Measurements from ENCODE around the gene TIGD2. TPM values are rescaled to one million over a fixed set of nuclear protein-coding genes. Genes with fewer than 3 reads are reported as not detected.

TIGD2 gene
- total and polyA plus RNA-seq, 9 of the 15 experiments (the other 6 are each of a cell fraction or from before 2014, with no cell fraction given) = 3.6 to 15.0 (median 9.8) TPM

- no peaks in the 10 kb centered on the region for H3K79me2 ChIP-seq (ENCODE audit: control insufficient read depth, insufficient read depth, low read length)
- in situ Hi-C loops (cut with MboI) = no loop called here
- BruUV-seq (replicated peaks) = no TSS peak
- H3K27ac ChIP-seq (ENCODE audit: extremely low read depth, low read depth, low read length) = no peak overlapping the region
- POLR2A ChIA-PET = no interaction called here
- H3K4me2 ChIP-seq (ENCODE audit: insufficient read depth, low read length) = no peak overlapping the region
- H2AFZ ChIP-seq (ENCODE audit: low read depth, low read length) = no peak overlapping the region
- ATAC-seq (no peak), DNase-seq (ENCODE audit: extremely low read depth in 1 of 4, low spot score in 3 of 4) (no peak), FAIRE-seq (peak; percentile 11)
- H3K4me3 ChIP-seq = no peak overlapping the region
- CTCF ChIA-PET (ENCODE audit: low intra/inter-chr PET ratio) = no interaction called here
- 0 out of 3 replicates have a peak, but pooled peaks cover 3% of the 10 kb centered on the region for H3K36me3 ChIP-seq (ENCODE audit: control insufficient read depth, insufficient read depth, low read length)
- no peak overlapping the region for H3K9ac ChIP-seq (ENCODE audit: insufficient read depth in 1 of 2, low read depth in 2 of 2, low read length in 2 of 2)
- no peaks in the 10 kb centered on the region for H3K9me1 ChIP-seq (ENCODE audit: control insufficient read depth, insufficient read depth, low read length)
- no peaks in the 10 kb centered on the region for H3K27me3 ChIP-seq (ENCODE audit: control insufficient read depth in 2 of 2, insufficient read depth in 2 of 2, low read length in 2 of 2)
- no peaks in the 10 kb centered on the region for H3K9me3 ChIP-seq (replicated peaks; ENCODE audit: control insufficient read depth, insufficient read depth, low read depth, low read length)
- H4K20me1 ChIP-seq (replicated peaks; ENCODE audit: control insufficient read depth, insufficient read depth, low read length) = no peaks in the 10 kb centered on the region
- intact Hi-C loops (cut with micrococcal nuclease) = loop anchor here (10.0 kb wide), 2 partner anchors 234 to 594 kb away; partner anchors contain the start of gene PYURF
- 0% methylated on average over 1 of the region's 1 CpG for WGBS (ENCODE audit: insufficient coverage, low coverage, missing lambda C conversion rate)
- H3K4me1 ChIP-seq (replicated peaks in 1 of 2; ENCODE audit: control insufficient read depth in 2 of 2, insufficient read depth in 2 of 2, low read length in 2 of 2) = peaks cover 0 to 13% of the 10 kb centered on the region in 2 experiments; a peak in 3 of 5 replicates
- no peak for TF ChIP-seq CBX1 (IDR thresholded peaks at IDR 0.05; ENCODE audit: low read depth)
- TF ChIP-seq ZFP1 (CRISPR knock-in tag; IDR thresholded peaks at IDR 0.05) = no peak
- no peak for TF ChIP-seq NFYB (IDR thresholded peaks at IDR 0.05; ENCODE audit: extremely low read depth, insufficient read length)
- no peak for TF ChIP-seq ZNF57 (CRISPR knock-in tag; IDR thresholded peaks at IDR 0.05)
- TF ChIP-seq ZBTB2 (IDR thresholded peaks at IDR 0.05) = no peak
- TF ChIP-seq MTA2 (IDR thresholded peaks at IDR 0.05; ENCODE audit: low read depth) = no peak
- TF ChIP-seq ZBED1 (IDR thresholded peaks at IDR 0.05) = no peak
- no peak for TF ChIP-seq SPI1 (IDR thresholded peaks at IDR 0.05; ENCODE audit: borderline replicate concordance, low read depth, low read length)
- TF ChIP-seq MITF (IDR thresholded peaks at IDR 0.05) = no peak
- TF ChIP-seq E2F4 (CRISPR knock-in tag; IDR thresholded peaks at IDR 0.05; ENCODE audit: low read depth) = no peak
- no peak for TF ChIP-seq ZNF280A (IDR thresholded peaks at IDR 0.05; ENCODE audit: low read depth, partially characterized antibody)
- no peak for TF ChIP-seq ZBTB1 (CRISPR knock-in tag; IDR thresholded peaks at IDR 0.05; ENCODE audit: borderline replicate concordance, low read depth)
- TF ChIP-seq MAX (CRISPR knock-in tag; IDR thresholded peaks at IDR 0.05) = no peak
- TF ChIP-seq THAP7 (CRISPR knock-in tag; IDR thresholded peaks at IDR 0.05) = no peak
- no peak for TF ChIP-seq ZBTB12 (CRISPR knock-in tag; IDR thresholded peaks at IDR 0.05)
- TF ChIP-seq ZNF184 (CRISPR knock-in tag; IDR thresholded peaks at IDR 0.05) = no peak
Measured at GRCh38 chr4:89119166-89119565, 7.8 kb downstream of the TIGD2 start.
